ENCODE results near the gene SMO.
"Not testable (repeated sequence)": the region's sequence is repeated elsewhere in the genome, so short reads cannot be mapped to it uniquely, and the experiment has no call there.

DNA sequence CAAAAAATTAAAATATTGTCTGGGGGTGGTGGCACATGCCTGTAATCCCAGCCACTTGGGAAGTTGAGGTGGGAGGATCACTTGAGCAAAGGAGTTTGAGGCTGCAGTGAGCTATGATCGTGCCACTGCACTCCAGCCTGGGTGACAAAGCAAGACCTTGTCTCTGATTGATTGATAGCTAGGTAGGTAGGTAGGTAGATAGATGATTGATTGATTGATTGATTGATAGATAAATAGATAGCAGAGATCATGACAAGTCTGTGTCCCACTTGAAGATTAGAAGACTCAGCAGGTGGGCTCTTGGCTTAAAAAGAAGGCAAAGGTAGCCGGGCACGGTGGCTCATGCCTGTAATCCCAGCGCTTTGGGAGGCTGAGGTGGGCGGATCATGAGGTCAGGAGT is 64.2 kb downstream of the SMO start:
- TF ChIP-seq, protein P1, sequence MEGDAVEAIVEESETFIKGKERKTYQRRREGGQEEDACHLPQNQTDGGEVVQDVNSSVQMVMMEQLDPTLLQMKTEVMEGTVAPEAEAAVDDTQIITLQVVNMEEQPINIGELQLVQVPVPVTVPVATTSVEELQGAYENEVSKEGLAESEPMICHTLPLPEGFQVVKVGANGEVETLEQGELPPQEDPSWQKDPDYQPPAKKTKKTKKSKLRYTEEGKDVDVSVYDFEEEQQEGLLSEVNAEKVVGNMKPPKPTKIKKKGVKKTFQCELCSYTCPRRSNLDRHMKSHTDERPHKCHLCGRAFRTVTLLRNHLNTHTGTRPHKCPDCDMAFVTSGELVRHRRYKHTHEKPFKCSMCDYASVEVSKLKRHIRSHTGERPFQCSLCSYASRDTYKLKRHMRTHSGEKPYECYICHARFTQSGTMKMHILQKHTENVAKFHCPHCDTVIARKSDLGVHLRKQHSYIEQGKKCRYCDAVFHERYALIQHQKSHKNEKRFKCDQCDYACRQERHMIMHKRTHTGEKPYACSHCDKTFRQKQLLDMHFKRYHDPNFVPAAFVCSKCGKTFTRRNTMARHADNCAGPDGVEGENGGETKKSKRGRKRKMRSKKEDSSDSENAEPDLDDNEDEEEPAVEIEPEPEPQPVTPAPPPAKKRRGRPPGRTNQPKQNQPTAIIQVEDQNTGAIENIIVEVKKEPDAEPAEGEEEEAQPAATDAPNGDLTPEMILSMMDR (IDR thresholded peaks at IDR 0.05), result not testable (repeated sequence)
- not testable (repeated sequence) for TF ChIP-seq POLR2A (IDR thresholded peaks at IDR 0.05)
